GM19025 (cell line): ENCODE data around the gene SHOC2.
"Not testable (repeated sequence)": the region's sequence is repeated elsewhere in the genome, so short reads cannot be mapped to it uniquely, and the experiment has no call there.

Experiments
- ATAC-seq: cut with Tn5 transposase; IDR thresholded peaks from one replicate; pipeline ENCODE4 v1.9.1; 2021; ENCODE audit warnings: mild to moderate bottlenecking, low read depth, moderate library complexity; ENCODE audit not compliant: unreplicated experiment

SHOC2 gene

GRCh38 chr10:110900983-110901382 is 18.4 kb upstream of the SHOC2 start:
- no peak for ATAC-seq

- ATAC-seq = no peak
Measured at GRCh38 chr10:110901954-110902819, 17.2 kb upstream of the SHOC2 start.

DNA sequence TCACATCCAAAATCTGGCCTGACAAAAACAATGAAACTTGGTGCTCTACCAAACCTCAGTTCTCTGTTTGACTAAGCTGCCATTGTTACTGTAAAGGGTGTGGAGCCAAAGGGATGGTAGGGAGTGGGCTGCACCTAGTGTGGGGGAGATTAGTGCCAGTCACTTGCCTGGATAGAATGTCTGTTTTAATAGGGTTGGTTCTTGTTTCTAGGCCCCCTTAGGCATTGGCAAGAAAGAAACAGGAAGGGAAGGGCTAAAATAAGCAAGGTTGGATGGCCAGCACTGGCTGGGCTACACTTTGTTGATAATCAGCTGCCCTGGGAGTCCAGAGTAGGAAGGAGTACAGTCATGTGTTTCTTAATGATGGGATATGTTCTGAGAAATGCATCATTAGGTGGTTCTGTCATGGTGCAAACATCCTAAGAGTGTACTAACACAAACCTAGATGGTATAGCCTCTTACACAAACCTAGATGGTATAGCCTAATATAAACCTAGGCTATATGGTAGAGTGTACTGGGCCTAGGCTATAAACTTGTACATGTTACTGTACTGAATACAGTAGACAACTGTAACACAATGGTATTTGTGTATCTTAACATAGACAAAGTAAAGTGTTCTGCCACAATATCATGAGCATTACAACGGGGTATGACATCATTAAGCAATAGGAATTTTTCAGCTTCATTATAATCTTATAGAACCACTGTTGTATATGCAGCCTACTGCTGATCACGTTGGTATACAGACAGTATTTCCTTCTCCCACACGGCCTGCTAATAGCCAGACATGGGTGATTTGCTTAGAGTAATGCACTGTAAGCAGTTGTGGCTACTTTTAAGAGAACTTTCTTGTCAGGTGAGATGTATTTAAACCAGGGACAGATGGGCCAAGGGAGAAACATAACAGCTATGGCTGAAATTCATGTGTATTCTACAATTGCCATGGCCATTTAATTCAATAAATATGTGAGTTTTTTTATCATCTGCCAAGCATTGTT is 15.8 kb upstream of the SHOC2 start:
- no peak for ATAC-seq

DNA sequence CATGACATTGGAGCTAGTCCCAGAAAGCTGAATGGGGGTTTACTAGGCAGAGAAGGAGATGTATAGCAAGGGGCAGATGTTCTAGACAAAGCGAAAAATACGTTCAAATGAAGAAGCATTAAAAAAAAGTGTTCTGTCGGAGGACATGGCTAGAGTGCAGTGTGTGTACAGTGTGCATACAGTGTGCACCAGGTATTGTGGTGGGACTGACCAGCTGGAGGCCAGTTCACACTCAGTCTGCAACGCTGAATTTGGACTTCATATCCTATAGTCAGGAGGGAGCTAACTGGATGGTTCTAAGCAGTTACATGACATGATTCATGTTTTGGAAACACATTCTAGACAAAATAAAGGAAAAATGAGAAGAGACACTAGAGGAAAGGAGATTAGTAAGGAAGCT is 9.3 kb upstream of the SHOC2 start:
- no peak for ATAC-seq

- ATAC-seq = no peak
Measured at GRCh38 chr10:110912374-110912773, 7.0 kb upstream of the SHOC2 start.

- ATAC-seq = no peak
Measured at GRCh38 chr10:110914431-110914830, 5.0 kb upstream of the SHOC2 start.

DNA sequence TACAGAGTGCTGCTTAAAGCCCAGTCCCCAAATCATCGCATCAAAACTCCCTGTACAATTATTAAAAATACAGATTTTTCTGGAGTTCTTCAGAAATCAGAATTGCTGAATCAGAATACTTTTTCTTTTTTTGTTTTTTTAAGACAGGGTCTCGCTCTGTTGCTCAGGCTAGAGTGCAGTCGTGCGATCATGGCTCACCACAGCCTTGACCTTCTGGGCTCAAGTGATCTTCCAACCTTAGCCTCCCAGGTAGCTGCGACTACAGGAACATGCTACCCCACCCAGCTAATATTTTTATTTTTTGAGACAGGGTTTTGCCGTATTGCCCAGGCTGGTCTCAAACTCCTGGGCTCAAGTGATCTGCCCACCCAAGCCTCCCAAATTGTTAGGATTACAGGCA is 4.4 kb upstream of the SHOC2 start:
- ATAC-seq = no peak

GRCh38 chr10:110915600-110915999 is 3.8 kb upstream of the SHOC2 start:
- ATAC-seq = not testable (repeated sequence)

DNA sequence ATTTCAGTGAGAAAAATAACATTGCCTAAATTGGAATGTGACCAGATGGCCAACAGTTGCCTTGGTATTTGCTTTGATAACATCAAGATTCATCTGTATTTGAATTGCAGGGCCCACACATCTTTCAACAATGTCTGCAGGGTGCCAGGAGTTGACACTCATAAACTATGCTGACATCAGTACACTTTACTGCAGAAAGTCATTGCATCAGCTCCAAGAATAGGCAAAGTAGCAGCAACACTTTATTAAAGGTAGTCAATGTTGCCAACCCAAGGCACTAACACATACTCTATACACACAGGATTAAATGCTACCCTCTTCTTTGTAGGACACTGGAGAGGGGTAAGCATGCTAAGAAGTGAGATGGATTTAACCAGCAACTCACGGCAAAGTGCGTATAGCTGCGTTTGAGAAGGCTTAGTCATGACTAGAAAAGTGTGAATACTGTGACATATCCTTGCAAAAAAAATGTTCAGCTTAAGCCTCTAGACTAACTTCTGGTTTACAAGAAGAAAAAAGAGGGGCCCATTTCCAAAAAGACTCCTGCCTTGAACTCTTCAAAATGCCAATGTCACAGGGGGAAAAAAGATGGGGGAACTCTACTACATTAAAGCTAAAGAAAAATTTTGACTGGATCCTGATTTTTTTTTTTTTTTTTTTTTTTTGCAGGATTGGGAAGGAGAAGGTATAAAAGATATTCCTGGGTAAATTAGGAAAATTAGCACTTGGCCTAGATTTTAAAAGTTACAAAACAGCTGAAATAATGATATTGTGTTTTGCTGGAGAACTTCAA is 2.7 kb upstream of the SHOC2 start:
- ATAC-seq = no peak

GRCh38 chr10:110918269-110918642 is 1.1 kb upstream of the SHOC2 start:
- ATAC-seq = no peak

- ATAC-seq = peak; percentile 77
Measured at GRCh38 chr10:110918643-110919348, 608 bp upstream of the SHOC2 start, which contains the start of gene BBIP1. Gene BBIP1, minus strand, starts transcription at chr10:110919180. Its CDS starts 1,023 bp downstream, at chr10:110918157.

- peak; percentile 18 for ATAC-seq
Measured at GRCh38 chr10:110919971-110920881, 822 bp downstream of the SHOC2 start.

DNA sequence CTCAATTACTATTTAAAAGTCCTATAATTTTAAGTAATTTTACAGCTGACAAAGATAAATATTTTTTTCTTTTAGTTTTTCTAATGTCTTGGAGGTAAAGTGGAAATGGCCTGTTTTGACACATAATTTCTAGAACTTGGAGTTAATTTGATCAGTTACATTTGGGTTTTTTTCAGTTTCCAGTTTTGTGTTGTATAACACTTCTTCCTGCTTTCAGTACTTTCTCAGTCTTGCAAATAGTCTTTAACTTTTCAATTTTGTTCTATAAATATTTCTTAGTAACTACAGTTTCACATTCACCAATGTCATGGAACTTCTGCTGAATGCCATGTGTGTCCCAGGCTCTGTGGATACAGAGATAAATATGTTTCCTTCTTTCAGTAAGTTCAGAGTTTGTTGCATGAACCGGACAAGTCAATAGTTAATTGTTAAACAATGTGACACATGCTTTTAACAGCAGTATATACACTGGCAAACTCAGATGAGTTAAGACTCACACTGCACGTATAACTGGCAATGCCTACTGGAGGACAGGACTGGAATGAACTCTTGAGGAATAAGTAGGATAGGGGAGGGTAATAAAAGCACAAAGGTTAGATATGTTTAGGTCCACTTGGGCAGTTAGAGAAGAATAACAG is 4.6 kb downstream of the SHOC2 start:
- no peak for ATAC-seq

DNA sequence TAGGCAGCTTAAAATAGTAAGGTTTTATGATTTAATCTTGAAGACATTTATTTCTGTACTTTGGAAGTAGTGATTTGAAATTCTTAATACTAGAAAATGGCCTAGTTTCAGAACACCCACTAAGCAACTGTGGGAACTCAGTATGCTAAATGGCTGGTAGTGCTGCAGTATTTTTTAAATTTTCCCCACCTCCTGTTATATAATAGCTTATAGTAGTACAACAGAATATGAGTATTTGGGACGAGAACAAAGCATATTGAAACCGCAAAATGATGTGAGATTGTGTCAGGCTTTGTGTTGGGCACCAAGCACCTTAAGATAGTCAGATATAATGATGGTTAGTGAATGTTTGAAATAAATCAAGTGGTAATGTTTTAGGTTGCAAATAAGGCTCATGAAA is 8.1 kb downstream of the SHOC2 start:
- no peak for ATAC-seq

DNA sequence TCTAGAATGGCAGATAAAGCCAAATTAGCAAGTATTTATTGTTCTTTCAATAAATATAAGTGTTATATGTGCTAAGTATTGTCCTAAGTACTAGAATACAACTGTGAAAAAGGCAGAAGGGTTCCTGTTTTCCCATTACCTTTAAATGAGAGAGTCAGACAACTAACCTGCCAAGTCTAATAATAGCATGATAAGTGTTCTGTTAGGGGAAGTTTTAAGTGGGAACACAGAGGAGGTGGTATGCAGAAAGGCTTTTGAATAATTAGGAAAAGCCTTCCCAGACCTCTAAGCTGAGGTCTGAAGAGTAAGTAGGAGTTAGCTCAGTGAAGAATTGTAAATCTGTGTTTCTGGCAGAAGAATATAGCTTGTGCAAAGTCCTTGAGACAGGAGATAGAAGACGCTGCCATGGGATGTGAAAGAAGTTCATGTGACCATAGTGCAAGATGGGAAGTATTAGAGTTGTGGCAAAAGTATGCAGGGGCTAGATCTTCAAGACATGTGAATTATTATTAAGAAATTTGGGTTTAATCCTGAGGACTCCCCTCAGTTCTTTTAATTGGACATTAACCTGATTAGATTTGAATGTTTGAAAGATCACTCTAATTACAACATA is 12.5 kb downstream of the SHOC2 start:
- no peak for ATAC-seq

DNA sequence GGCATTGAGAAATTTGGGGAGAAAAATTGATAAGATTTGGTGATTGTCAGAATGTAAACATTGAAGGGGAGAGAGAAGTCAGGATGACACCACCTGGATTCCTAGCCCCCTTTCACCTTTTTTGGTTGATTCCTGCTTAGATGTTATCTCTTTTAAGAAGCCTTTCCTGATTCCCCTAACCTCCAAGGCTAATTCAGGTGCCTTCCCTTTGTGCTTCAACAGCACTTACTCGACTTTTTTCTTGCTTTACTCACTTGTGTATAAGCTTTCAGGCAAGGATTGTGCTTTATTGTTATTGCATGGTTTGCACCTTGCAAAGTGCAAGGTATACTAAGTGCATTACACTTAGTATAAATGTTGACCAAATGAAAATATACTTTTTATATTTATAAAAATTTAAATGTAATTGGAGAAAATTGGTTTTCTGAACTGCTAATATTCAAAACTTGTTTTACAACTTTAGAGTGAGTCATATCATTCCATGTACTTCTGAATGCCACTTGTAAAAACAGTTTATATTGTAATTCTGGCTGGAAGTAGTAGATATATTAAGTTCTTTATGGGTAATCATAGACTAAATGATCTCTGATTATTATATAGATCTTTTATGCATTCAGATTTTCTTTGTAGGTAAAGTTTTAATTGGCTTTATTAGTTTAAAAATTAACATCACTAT is 13.2 kb downstream of the SHOC2 start:
- no peak for ATAC-seq

- no peak for ATAC-seq
Measured at GRCh38 chr10:110936757-110937156, 17.4 kb downstream of the SHOC2 start.
